ENCODE measurements around the gene STRA8. TPM values are rescaled to one million over a fixed set of nuclear protein-coding genes. Genes with fewer than 3 reads are reported as not detected.

Gene STRA8
- polyA plus RNA-seq, 1 donor from 2014 or later, result not detected

DNA sequence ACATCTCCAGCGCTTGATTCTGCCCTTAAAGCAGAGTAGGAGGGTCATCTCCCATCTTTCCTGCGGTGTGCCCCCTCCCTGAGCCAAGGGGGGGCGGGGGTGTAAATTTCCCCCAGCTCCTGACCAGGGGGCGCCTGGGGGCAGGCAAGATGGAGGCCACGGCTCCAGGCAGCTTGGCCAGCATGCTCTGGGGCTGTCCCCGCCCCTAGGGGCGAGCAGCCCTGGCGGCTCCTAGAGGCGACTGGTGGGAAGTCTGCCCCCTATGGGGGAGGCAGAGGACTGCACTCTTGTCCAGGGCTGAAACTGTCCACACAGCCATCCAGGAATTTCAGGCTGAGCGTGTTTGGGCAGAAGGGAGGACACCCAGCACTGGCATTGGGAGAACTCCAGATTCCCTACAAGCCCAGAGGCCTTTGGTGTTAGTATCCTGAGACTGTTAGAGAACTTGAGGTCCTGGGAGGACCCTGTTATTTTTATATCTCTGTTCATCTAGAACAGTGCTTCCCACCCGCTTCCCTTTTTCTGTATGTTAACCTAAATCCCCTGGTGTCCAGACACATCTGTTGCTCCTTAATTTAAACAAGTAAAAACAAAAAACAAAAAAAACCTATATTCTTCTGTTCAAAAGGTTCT lies 4.6 kb downstream of the STRA8 start:
- Histone ChIP-seq H3K27ac (ENCODE audit: low read length) (no peak overlapping the region), H3K4me3 (ENCODE audit: low read length) (no peak overlapping the region), H3K79me2 (replicated peaks; ENCODE audit: insufficient read depth, low read length) (no peaks in the 10 kb centered on the region), H2AFZ (ENCODE audit: low read depth, low read length) (no peak overlapping the region), H3K4me2 (ENCODE audit: low read length) (no peak overlapping the region), H4K20me1 (ENCODE audit: insufficient read depth) (no peaks in the 10 kb centered on the region), H3K9ac (ENCODE audit: low read length) (no peak overlapping the region), H3K9me3 (ENCODE audit: low read length) (no peaks in the 10 kb centered on the region), H3K36me3 (ENCODE audit: insufficient read depth, low read length) (no peaks in the 10 kb centered on the region), H3K9me2 (ENCODE audit: insufficient read depth, low read length) (no peaks in the 10 kb centered on the region), H3K27me3 (ENCODE audit: insufficient read depth, low read depth, low read length) (no peaks in the 10 kb centered on the region), H3F3A (ENCODE audit: insufficient read depth, low read length, poor library complexity, severe bottlenecking) (no peaks in the 10 kb centered on the region)
- TF ChIP-seq EP300 (conservative IDR thresholded peaks at IDR 0.05; ENCODE audit: poor library complexity, severe bottlenecking) (no peak), POLR2AphosphoS5 (IDR thresholded peaks at IDR 0.05) (no peak), TAF1 (IDR thresholded peaks at IDR 0.05; ENCODE audit: low read depth) (no peak), MXI1 (conservative IDR thresholded peaks at IDR 0.05; ENCODE audit: poor library complexity, severe bottlenecking) (no peak), EZH2 (IDR thresholded peaks at IDR 0.05; ENCODE audit: borderline replicate concordance, insufficient read depth, low read length, poor library complexity, severe bottlenecking) (no peak), SMC3 (conservative IDR thresholded peaks at IDR 0.05; ENCODE audit: poor library complexity) (no peak), RAD21 (conservative IDR thresholded peaks at IDR 0.05) (no peak)
- TF ChIP-seq, protein P1, sequence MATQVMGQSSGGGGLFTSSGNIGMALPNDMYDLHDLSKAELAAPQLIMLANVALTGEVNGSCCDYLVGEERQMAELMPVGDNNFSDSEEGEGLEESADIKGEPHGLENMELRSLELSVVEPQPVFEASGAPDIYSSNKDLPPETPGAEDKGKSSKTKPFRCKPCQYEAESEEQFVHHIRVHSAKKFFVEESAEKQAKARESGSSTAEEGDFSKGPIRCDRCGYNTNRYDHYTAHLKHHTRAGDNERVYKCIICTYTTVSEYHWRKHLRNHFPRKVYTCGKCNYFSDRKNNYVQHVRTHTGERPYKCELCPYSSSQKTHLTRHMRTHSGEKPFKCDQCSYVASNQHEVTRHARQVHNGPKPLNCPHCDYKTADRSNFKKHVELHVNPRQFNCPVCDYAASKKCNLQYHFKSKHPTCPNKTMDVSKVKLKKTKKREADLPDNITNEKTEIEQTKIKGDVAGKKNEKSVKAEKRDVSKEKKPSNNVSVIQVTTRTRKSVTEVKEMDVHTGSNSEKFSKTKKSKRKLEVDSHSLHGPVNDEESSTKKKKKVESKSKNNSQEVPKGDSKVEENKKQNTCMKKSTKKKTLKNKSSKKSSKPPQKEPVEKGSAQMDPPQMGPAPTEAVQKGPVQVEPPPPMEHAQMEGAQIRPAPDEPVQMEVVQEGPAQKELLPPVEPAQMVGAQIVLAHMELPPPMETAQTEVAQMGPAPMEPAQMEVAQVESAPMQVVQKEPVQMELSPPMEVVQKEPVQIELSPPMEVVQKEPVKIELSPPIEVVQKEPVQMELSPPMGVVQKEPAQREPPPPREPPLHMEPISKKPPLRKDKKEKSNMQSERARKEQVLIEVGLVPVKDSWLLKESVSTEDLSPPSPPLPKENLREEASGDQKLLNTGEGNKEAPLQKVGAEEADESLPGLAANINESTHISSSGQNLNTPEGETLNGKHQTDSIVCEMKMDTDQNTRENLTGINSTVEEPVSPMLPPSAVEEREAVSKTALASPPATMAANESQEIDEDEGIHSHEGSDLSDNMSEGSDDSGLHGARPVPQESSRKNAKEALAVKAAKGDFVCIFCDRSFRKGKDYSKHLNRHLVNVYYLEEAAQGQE (IDR thresholded peaks at IDR 0.05; ENCODE audit: borderline replicate concordance), result no peak
- TF ChIP-seq, protein P2, sequence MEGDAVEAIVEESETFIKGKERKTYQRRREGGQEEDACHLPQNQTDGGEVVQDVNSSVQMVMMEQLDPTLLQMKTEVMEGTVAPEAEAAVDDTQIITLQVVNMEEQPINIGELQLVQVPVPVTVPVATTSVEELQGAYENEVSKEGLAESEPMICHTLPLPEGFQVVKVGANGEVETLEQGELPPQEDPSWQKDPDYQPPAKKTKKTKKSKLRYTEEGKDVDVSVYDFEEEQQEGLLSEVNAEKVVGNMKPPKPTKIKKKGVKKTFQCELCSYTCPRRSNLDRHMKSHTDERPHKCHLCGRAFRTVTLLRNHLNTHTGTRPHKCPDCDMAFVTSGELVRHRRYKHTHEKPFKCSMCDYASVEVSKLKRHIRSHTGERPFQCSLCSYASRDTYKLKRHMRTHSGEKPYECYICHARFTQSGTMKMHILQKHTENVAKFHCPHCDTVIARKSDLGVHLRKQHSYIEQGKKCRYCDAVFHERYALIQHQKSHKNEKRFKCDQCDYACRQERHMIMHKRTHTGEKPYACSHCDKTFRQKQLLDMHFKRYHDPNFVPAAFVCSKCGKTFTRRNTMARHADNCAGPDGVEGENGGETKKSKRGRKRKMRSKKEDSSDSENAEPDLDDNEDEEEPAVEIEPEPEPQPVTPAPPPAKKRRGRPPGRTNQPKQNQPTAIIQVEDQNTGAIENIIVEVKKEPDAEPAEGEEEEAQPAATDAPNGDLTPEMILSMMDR (IDR thresholded peaks at IDR 0.05; ENCODE audit: poor library complexity, severe bottlenecking), result no peak

DNA sequence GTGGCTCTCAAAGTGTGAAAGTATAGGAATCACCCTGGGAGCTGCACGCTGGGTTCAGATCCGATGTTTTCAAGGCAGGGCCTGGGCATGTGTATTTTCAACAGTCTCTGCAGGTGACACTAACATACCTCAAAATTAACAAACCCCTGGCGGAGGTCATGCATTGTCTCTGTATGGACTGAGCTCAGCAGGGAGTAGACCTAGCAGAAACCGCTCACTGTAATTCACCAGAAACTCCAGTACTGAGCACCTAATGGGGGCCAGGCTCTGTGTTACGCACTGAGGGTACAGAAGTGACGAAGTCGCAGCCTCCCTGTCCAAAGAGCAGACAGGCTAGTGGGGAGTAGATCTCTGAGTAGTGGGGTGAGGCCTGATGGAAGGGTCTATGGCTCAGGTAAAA lies 5.6 kb downstream of the STRA8 start:
- H3K79me2 ChIP-seq (replicated peaks; ENCODE audit: insufficient read depth, low read length), result no peaks in the 10 kb centered on the region
- no peaks in the 10 kb centered on the region for H3F3A ChIP-seq (ENCODE audit: insufficient read depth, low read length, poor library complexity, severe bottlenecking)
- H3K27me3 ChIP-seq (ENCODE audit: insufficient read depth, low read depth, low read length), result no peaks in the 10 kb centered on the region
- no peak overlapping the region for H3K4me3 ChIP-seq (ENCODE audit: low read length)
- no peak overlapping the region for H3K4me2 ChIP-seq (ENCODE audit: low read length)
- H3K9me2 ChIP-seq (ENCODE audit: insufficient read depth, low read length), result no peaks in the 10 kb centered on the region
- H3K9me3 ChIP-seq (ENCODE audit: low read length), result no peaks in the 10 kb centered on the region
- TF ChIP-seq TAF1 (IDR thresholded peaks at IDR 0.05; ENCODE audit: low read depth) (no peak), RAD21 (conservative IDR thresholded peaks at IDR 0.05) (no peak), POLR2AphosphoS5 (IDR thresholded peaks at IDR 0.05) (no peak), MXI1 (conservative IDR thresholded peaks at IDR 0.05; ENCODE audit: poor library complexity, severe bottlenecking) (no peak), EZH2 (IDR thresholded peaks at IDR 0.05; ENCODE audit: borderline replicate concordance, insufficient read depth, low read length, poor library complexity, severe bottlenecking) (no peak), EP300 (conservative IDR thresholded peaks at IDR 0.05; ENCODE audit: poor library complexity, severe bottlenecking) (no peak), SMC3 (conservative IDR thresholded peaks at IDR 0.05; ENCODE audit: poor library complexity) (no peak)
- TF ChIP-seq, protein P1 (IDR thresholded peaks at IDR 0.05; ENCODE audit: borderline replicate concordance), result no peak
- TF ChIP-seq, protein P2 (IDR thresholded peaks at IDR 0.05; ENCODE audit: poor library complexity, severe bottlenecking), result no peak
- H3K27ac ChIP-seq (ENCODE audit: low read length), result no peak overlapping the region
- H3K36me3 ChIP-seq (ENCODE audit: insufficient read depth, low read length), result no peaks in the 10 kb centered on the region
- H4K20me1 ChIP-seq (ENCODE audit: insufficient read depth), result no peaks in the 10 kb centered on the region
- H3K9ac ChIP-seq (ENCODE audit: low read length), result no peak overlapping the region
- H2AFZ ChIP-seq (ENCODE audit: low read depth, low read length), result no peak overlapping the region

Measured in neural cell (in vitro differentiated cells).